K562 (cell line): ENCODE measurements around the gene INTS6L. TPM values are rescaled to one million over a fixed set of nuclear protein-coding genes. Genes with fewer than 3 reads are reported as not detected.

Experiments used
- polyA plus RNA-seq, 8 experiments: library from polyadenylated mRNA; depleted of rRNA in 4 of 8; stranded (reverse) in 5 of 8; unstranded in 3 of 8; fragments of >200 nt; fragmentation: Nextera tagmentation in 2 of 8; fragmentation: Illumina TruSeq in 1 of 8; extraction: Ambion mirVana in 2 of 8; extraction: Trizol in 1 of 8; gene quantifications; 2 replicates each; pipeline versions ENCODE4 v1.2.1 to v1.2.3, GENCODE V29; 2011 to 2014; ENCODE audit warnings: inconsistent platforms in 1 of 8, missing spikeins in 1 of 8
- total RNA-seq, 7 experiments: library from RNA; depleted of rRNA in 6 of 7; stranded (reverse); fragments of >200 nt in 6 of 7; fragmentation: Illumina TruSeq in 2 of 7; extraction: Trizol in 2 of 7; gene quantifications; 2 replicates each; pipeline versions ENCODE4 v1.2.1 to v1.2.3, GENCODE V29; 2011 to 2021; ENCODE audit warnings: low replicate concordance in 1 of 7

INTS6L gene
- total and polyA plus RNA-seq, 9 of the 15 experiments (the other 6 are each of a cell fraction or from before 2014, with no cell fraction given) = 6.1 to 44.9 (median 21.9) TPM

Other genes starting within 250 kb of the INTS6L start
- gene ETDC, start 211.2 kb upstream of the INTS6L start, total RNA-seq (2014; rRNA removed) = not detected in 2 replicates
- not detected in 2 replicates for gene ETDC, start 211.2 kb upstream of the INTS6L start, total RNA-seq (2014; rRNA removed; fragmentation: Illumina TruSeq; extraction: Trizol)
- not detected in 2 replicates for gene ETDC, start 211.2 kb upstream of the INTS6L start, total RNA-seq (2015; rRNA removed; fragmentation: Illumina TruSeq; extraction: Trizol)
- gene ETDC, start 211.2 kb upstream of the INTS6L start, total RNA-seq (2021) = not detected in 2 replicates
- not detected in 2 replicates for gene ETDC, start 211.2 kb upstream of the INTS6L start, polyA plus RNA-seq (2011; rRNA removed)
- gene ETDC, start 211.2 kb upstream of the INTS6L start, polyA plus RNA-seq (2014; fragmentation: Illumina TruSeq; extraction: Trizol) = not detected in 2 replicates
- gene ETDC, start 211.2 kb upstream of the INTS6L start, polyA plus RNA-seq (2014; fragmentation: Nextera tagmentation; extraction: Ambion mirVana) = not detected
- not detected in 2 replicates for gene ETDC, start 211.2 kb upstream of the INTS6L start, polyA plus RNA-seq (2014; rRNA removed)
- 3.0 and 4.0 TPM in 2 replicates for gene ZNF75D, start 176.6 kb upstream of the INTS6L start, total RNA-seq (2014; rRNA removed)
- gene ZNF75D, start 176.6 kb upstream of the INTS6L start, total RNA-seq (2014; rRNA removed; fragmentation: Illumina TruSeq; extraction: Trizol) = 4.4 and 4.7 TPM in 2 replicates
- gene ZNF75D, start 176.6 kb upstream of the INTS6L start, total RNA-seq (2015; rRNA removed; fragmentation: Illumina TruSeq; extraction: Trizol) = 4.9 and 5.7 TPM in 2 replicates
- gene ZNF75D, start 176.6 kb upstream of the INTS6L start, total RNA-seq (2021) = 3.2 and 4.2 TPM in 2 replicates
- 6.3 and 6.5 TPM in 2 replicates for gene ZNF75D, start 176.6 kb upstream of the INTS6L start, polyA plus RNA-seq (2011; rRNA removed)
- gene ZNF75D, start 176.6 kb upstream of the INTS6L start, polyA plus RNA-seq (2014; fragmentation: Illumina TruSeq; extraction: Trizol) = 3.7 and 4.1 TPM in 2 replicates
- 1 to 10 TPM; 1.6 to 1.7 TPM for gene ZNF75D, start 176.6 kb upstream of the INTS6L start, polyA plus RNA-seq (2014; fragmentation: Nextera tagmentation; extraction: Ambion mirVana)
- gene ZNF75D, start 176.6 kb upstream of the INTS6L start, polyA plus RNA-seq (2014; rRNA removed) = 3.0 and 3.8 TPM in 2 replicates
- gene ZNF449, start 175.9 kb upstream of the INTS6L start, total RNA-seq (2014; rRNA removed) = 2.6 and 3.2 TPM in 2 replicates
- 5.6 and 6.0 TPM in 2 replicates for gene ZNF449, start 175.9 kb upstream of the INTS6L start, total RNA-seq (2014; rRNA removed; fragmentation: Illumina TruSeq; extraction: Trizol)
- gene ZNF449, start 175.9 kb upstream of the INTS6L start, total RNA-seq (2015; rRNA removed; fragmentation: Illumina TruSeq; extraction: Trizol) = 5.7 TPM in 2 replicates
- gene ZNF449, start 175.9 kb upstream of the INTS6L start, total RNA-seq (2021) = 3.4 TPM in 2 replicates
- 7.9 and 8.4 TPM in 2 replicates for gene ZNF449, start 175.9 kb upstream of the INTS6L start, polyA plus RNA-seq (2011; rRNA removed)
- gene ZNF449, start 175.9 kb upstream of the INTS6L start, polyA plus RNA-seq (2014; fragmentation: Illumina TruSeq; extraction: Trizol) = 4.6 and 4.7 TPM in 2 replicates
- gene ZNF449, start 175.9 kb upstream of the INTS6L start, polyA plus RNA-seq (2014; fragmentation: Nextera tagmentation; extraction: Ambion mirVana) = 1 to 10 TPM; 1.4 to 4.2 TPM
- gene ZNF449, start 175.9 kb upstream of the INTS6L start, polyA plus RNA-seq (2014; rRNA removed) = 3.9 and 4.3 TPM in 2 replicates
- gene SMIM10L2A, start 98.7 kb upstream of the INTS6L start, total RNA-seq (2014; rRNA removed) = 0.04 and 0.09 TPM in 2 replicates
- gene SMIM10L2A, start 98.7 kb upstream of the INTS6L start, total RNA-seq (2014; rRNA removed; fragmentation: Illumina TruSeq; extraction: Trizol) = 0.04 TPM in 1 of 2 replicates, not detected in the other
- 0.11 and 0.14 TPM in 2 replicates for gene SMIM10L2A, start 98.7 kb upstream of the INTS6L start, total RNA-seq (2015; rRNA removed; fragmentation: Illumina TruSeq; extraction: Trizol)
- gene SMIM10L2A, start 98.7 kb upstream of the INTS6L start, total RNA-seq (2021) = 0.13 and 0.18 TPM in 2 replicates
- gene SMIM10L2A, start 98.7 kb upstream of the INTS6L start, polyA plus RNA-seq (2011; rRNA removed) = 0.03 and 0.05 TPM in 2 replicates
- 0.04 and 0.10 TPM in 2 replicates for gene SMIM10L2A, start 98.7 kb upstream of the INTS6L start, polyA plus RNA-seq (2014; fragmentation: Illumina TruSeq; extraction: Trizol)
- not detected for gene SMIM10L2A, start 98.7 kb upstream of the INTS6L start, polyA plus RNA-seq (2014; fragmentation: Nextera tagmentation; extraction: Ambion mirVana)
- 0.07 TPM in 2 replicates for gene SMIM10L2A, start 98.7 kb upstream of the INTS6L start, polyA plus RNA-seq (2014; rRNA removed)
- 2.5 TPM in 2 replicates for gene CT45A1, start 193.0 kb downstream of the INTS6L start, total RNA-seq (2014; rRNA removed)
- 4.1 and 5.3 TPM in 2 replicates for gene CT45A1, start 193.0 kb downstream of the INTS6L start, total RNA-seq (2014; rRNA removed; fragmentation: Illumina TruSeq; extraction: Trizol)
- gene CT45A1, start 193.0 kb downstream of the INTS6L start, total RNA-seq (2015; rRNA removed; fragmentation: Illumina TruSeq; extraction: Trizol) = 4.4 and 5.7 TPM in 2 replicates
- gene CT45A1, start 193.0 kb downstream of the INTS6L start, total RNA-seq (2021) = 2.7 and 3.1 TPM in 2 replicates
- 1.9 and 2.8 TPM in 2 replicates for gene CT45A1, start 193.0 kb downstream of the INTS6L start, polyA plus RNA-seq (2011; rRNA removed)
- 1.1 and 1.5 TPM in 2 replicates for gene CT45A1, start 193.0 kb downstream of the INTS6L start, polyA plus RNA-seq (2014; fragmentation: Illumina TruSeq; extraction: Trizol)
- gene CT45A1, start 193.0 kb downstream of the INTS6L start, polyA plus RNA-seq (2014; fragmentation: Nextera tagmentation; extraction: Ambion mirVana) = 1 to 10 TPM; 1.2 to 1.3 TPM
- gene CT45A1, start 193.0 kb downstream of the INTS6L start, polyA plus RNA-seq (2014; rRNA removed) = 0.66 and 1.9 TPM in 2 replicates
- 0.69 and 3.2 TPM in 2 replicates for gene CT45A3, start 247.5 kb downstream of the INTS6L start, total RNA-seq (2014; rRNA removed)
- gene CT45A3, start 247.5 kb downstream of the INTS6L start, total RNA-seq (2014; rRNA removed; fragmentation: Illumina TruSeq; extraction: Trizol) = 1.9 and 2.1 TPM in 2 replicates
- gene CT45A3, start 247.5 kb downstream of the INTS6L start, total RNA-seq (2015; rRNA removed; fragmentation: Illumina TruSeq; extraction: Trizol) = 1.4 and 2.3 TPM in 2 replicates
- gene CT45A3, start 247.5 kb downstream of the INTS6L start, total RNA-seq (2021) = 1.2 TPM in 1 of 2 replicates, not detected in the other
- gene CT45A3, start 247.5 kb downstream of the INTS6L start, polyA plus RNA-seq (2011; rRNA removed) = 0.15 TPM in 1 of 2 replicates, not detected in the other
- 0.24 TPM in 1 of 2 replicates, not detected in the other for gene CT45A3, start 247.5 kb downstream of the INTS6L start, polyA plus RNA-seq (2014; fragmentation: Illumina TruSeq; extraction: Trizol)
- gene CT45A3, start 247.5 kb downstream of the INTS6L start, polyA plus RNA-seq (2014; fragmentation: Nextera tagmentation; extraction: Ambion mirVana) = under 1 TPM; 0.13 to 0.14 TPM
- 0.46 TPM in 1 of 2 replicates, not detected in the other for gene CT45A3, start 247.5 kb downstream of the INTS6L start, polyA plus RNA-seq (2014; rRNA removed)